Astrocyte (in vitro differentiated cells and primary cell): ENCODE results near the gene ADAMTS13. TPM values are rescaled to one million over a fixed set of nuclear protein-coding genes. Genes with fewer than 3 reads are reported as not detected.
"Not testable (repeated sequence)": the region's sequence is repeated elsewhere in the genome, so short reads cannot be mapped to it uniquely, and the experiment has no call there.

Source experiments
- DNase-seq: peaks from one replicate; pipeline ENCODE4 v3.0.0-alpha.2; 2010; ENCODE audit warnings: low read depth
- FAIRE-seq: peaks from 2 replicates; lab custom pipeline; 2011; peaks lifted over from hg19 to GRCh38; lab: Jason Lieb, UNC
- H2AFZ ChIP-seq: 2 replicates; pipeline ENCODE4 v1.6.0; 2012; ENCODE audit warnings: low read depth, low read length, inconsistent platforms
- H3K27ac ChIP-seq: 2 replicates; pipeline ENCODE4 v1.5.1; 2011; ENCODE audit warnings: low read depth, low read length, inconsistent platforms
- H3K27me3 ChIP-seq: 2 replicates; pipeline ENCODE4 v1.6.0; 2011; ENCODE audit warnings: low read length, inconsistent platforms; ENCODE audit not compliant: insufficient read depth
- H3K36me3 ChIP-seq: 2 replicates; pipeline ENCODE4 v1.5.1; 2011; ENCODE audit warnings: low read length, inconsistent platforms; ENCODE audit not compliant: insufficient read depth
- H3K4me1 ChIP-seq: 2 replicates; pipeline ENCODE4 v1.5.1; 2011; ENCODE audit warnings: low read length, inconsistent platforms; ENCODE audit not compliant: insufficient read depth
- H3K4me2 ChIP-seq: 2 replicates; pipeline ENCODE4 v1.6.0; 2012; ENCODE audit warnings: low read length, inconsistent platforms
- H3K4me3 ChIP-seq: 2 replicates; pipeline ENCODE4 v1.5.1; 2011; ENCODE audit warnings: low read depth, mild to moderate bottlenecking, low read length, inconsistent platforms; ENCODE audit not compliant: insufficient read depth
- H3K79me2 ChIP-seq: 2 replicates; pipeline ENCODE4 v1.6.0; 2012; ENCODE audit warnings: mild to moderate bottlenecking, low read length, inconsistent platforms; ENCODE audit not compliant: insufficient read depth
- H3K9ac ChIP-seq: 2 replicates; pipeline ENCODE4 v1.6.0; 2012; ENCODE audit warnings: mild to moderate bottlenecking, low read length, inconsistent platforms
- H3K9me3 ChIP-seq: 2 replicates; pipeline ENCODE4 v1.5.1; 2012; ENCODE audit warnings: low read depth, mild to moderate bottlenecking, low read length, inconsistent platforms; ENCODE audit not compliant: insufficient read depth
- H4K20me1 ChIP-seq: 2 replicates; pipeline ENCODE4 v1.6.0; 2012; ENCODE audit warnings: low read length, inconsistent platforms; ENCODE audit not compliant: insufficient read depth
- H3K27ac Mint-ChIP-seq: one replicate; pipeline ENCODE4 v1.8.0; 2021; ENCODE audit warnings: mild to moderate bottlenecking, mixed read lengths; ENCODE audit not compliant: unreplicated experiment
- H3K27me3 Mint-ChIP-seq: one replicate; pipeline ENCODE4 v1.8.0; 2021; ENCODE audit warnings: low read depth, mixed read lengths; ENCODE audit not compliant: unreplicated experiment
- H3K36me3 Mint-ChIP-seq: one replicate; pipeline ENCODE4 v1.8.0; 2021; ENCODE audit warnings: low read depth, mixed read lengths; ENCODE audit not compliant: unreplicated experiment
- H3K4me1 Mint-ChIP-seq: one replicate; pipeline ENCODE4 v1.8.0; 2021; ENCODE audit warnings: low read depth, mixed read lengths; ENCODE audit not compliant: unreplicated experiment
- H3K4me3 Mint-ChIP-seq: one replicate; pipeline ENCODE4 v1.8.0; 2021; ENCODE audit warnings: mild to moderate bottlenecking, moderate library complexity, mixed read lengths; ENCODE audit not compliant: unreplicated experiment
- H3K9me3 Mint-ChIP-seq: one replicate; pipeline ENCODE4 v1.8.0; 2021; ENCODE audit warnings: mild to moderate bottlenecking, mixed read lengths; ENCODE audit not compliant: unreplicated experiment
- CTCF ChIP-seq: IDR thresholded peaks from 2 replicates; pipeline ENCODE4 v1.5.1; 2011; ENCODE audit warnings: low read depth, mild to moderate bottlenecking, inconsistent platforms, low read length, moderate library complexity; ENCODE audit not compliant: insufficient read depth
- EZH2 ChIP-seq: IDR thresholded peaks from 2 replicates; pipeline ENCODE4 v1.6.1; 2012; ENCODE audit warnings: mild to moderate bottlenecking, low read length, inconsistent platforms; ENCODE audit not compliant: insufficient read depth
- total RNA-seq: library from RNA; stranded (reverse); gene quantifications from 2 replicates; pipeline ENCODE4 v1.2.1, GENCODE V29; 2021

Gene ADAMTS13
- total RNA-seq, 1 donor from 2014 or later = 5.6 TPM

- H4K20me1 ChIP-seq = no peaks in the 10 kb centered on the region
- Mint-ChIP-seq H3K9me3 (no peaks in the 10 kb centered on the region), H3K4me1 (no peaks in the 10 kb centered on the region), H3K27ac (no peak overlapping the region), H3K36me3 (no peaks in the 10 kb centered on the region), H3K27me3 (peaks cover 34% of the 10 kb centered on the region), H3K4me3 (no peak overlapping the region)
- no peak overlapping the region for H3K27ac ChIP-seq
- H3K9ac ChIP-seq = no peak overlapping the region
- H3K27me3 ChIP-seq = no peaks in the 10 kb centered on the region
- H3K36me3 ChIP-seq = no peaks in the 10 kb centered on the region
- no peaks in the 10 kb centered on the region for H3K79me2 ChIP-seq
- H3K9me3 ChIP-seq = no peaks in the 10 kb centered on the region
- no peak for TF ChIP-seq CTCF
- no peak for TF ChIP-seq EZH2
- no peaks in the 10 kb centered on the region for H3K4me1 ChIP-seq
- no peak for FAIRE-seq
- no peak overlapping the region for H3K4me2 ChIP-seq
- no peak overlapping the region for H2AFZ ChIP-seq
- H3K4me3 ChIP-seq = no peak overlapping the region
- no peak for DNase-seq
Observed at GRCh38 chr9:133389025-133389557, 33.1 kb upstream of the ADAMTS13 start.

GRCh38 chr9:133389562-133389961, 32.6 kb upstream of the ADAMTS13 start:
- Histone ChIP-seq H3K79me2 (no peaks in the 10 kb centered on the region), H3K4me3 (no peak overlapping the region), H3K9ac (no peak overlapping the region), H3K27me3 (no peaks in the 10 kb centered on the region), H2AFZ (no peak overlapping the region), H4K20me1 (no peaks in the 10 kb centered on the region), H3K27ac (no peak overlapping the region), H3K4me2 (no peak overlapping the region), H3K9me3 (no peaks in the 10 kb centered on the region), H3K36me3 (no peaks in the 10 kb centered on the region), H3K4me1 (no peaks in the 10 kb centered on the region)
- no peaks in the 10 kb centered on the region for H3K9me3 Mint-ChIP-seq
- DNase-seq = no peak
- TF ChIP-seq CTCF (no peak), EZH2 (no peak)
- no peaks in the 10 kb centered on the region for H3K36me3 Mint-ChIP-seq
- H3K4me3 Mint-ChIP-seq = no peak overlapping the region
- no peak overlapping the region for H3K27ac Mint-ChIP-seq
- no peak for FAIRE-seq
- no peaks in the 10 kb centered on the region for H3K4me1 Mint-ChIP-seq
- peaks cover 38% of the 10 kb centered on the region for H3K27me3 Mint-ChIP-seq

- Mint-ChIP-seq H3K36me3 (no peaks in the 10 kb centered on the region), H3K9me3 (no peaks in the 10 kb centered on the region), H3K4me3 (no peak overlapping the region), H3K27me3 (peaks cover 49% of the 10 kb centered on the region), H3K27ac (no peak overlapping the region), H3K4me1 (no peaks in the 10 kb centered on the region)
- Histone ChIP-seq H3K36me3 (no peaks in the 10 kb centered on the region), H3K4me1 (no peaks in the 10 kb centered on the region), H3K27ac (no peak overlapping the region), H3K4me3 (no peak overlapping the region), H4K20me1 (no peaks in the 10 kb centered on the region), H3K9ac (no peak overlapping the region), H3K27me3 (peaks cover 2% of the 10 kb centered on the region), H3K4me2 (no peak overlapping the region), H3K9me3 (no peaks in the 10 kb centered on the region), H2AFZ (no peak overlapping the region), H3K79me2 (no peaks in the 10 kb centered on the region)
- no peak for TF ChIP-seq EZH2
- TF ChIP-seq CTCF = no peak
- FAIRE-seq (no peak), DNase-seq (no peak)
Observed at GRCh38 chr9:133390713-133391112, 31.5 kb upstream of the ADAMTS13 start.

- H3K27ac ChIP-seq, H3K9me3 Mint-ChIP-seq, H3K4me3 ChIP-seq, H3K4me1 Mint-ChIP-seq, H3K36me3 ChIP-seq, H3K27me3 ChIP-seq, H3K4me2 ChIP-seq, H3K79me2 ChIP-seq, DNase-seq, H3K36me3 Mint-ChIP-seq, H3K4me1 ChIP-seq, H2AFZ ChIP-seq, H3K27ac Mint-ChIP-seq, H4K20me1 ChIP-seq, H3K4me3 Mint-ChIP-seq, H3K9me3 ChIP-seq, FAIRE-seq, H3K9ac ChIP-seq: not testable (repeated sequence)
- H3K27me3 Mint-ChIP-seq = peaks cover 54% of the 10 kb centered on the region
Observed at GRCh38 chr9:133391449-133391848, 30.7 kb upstream of the ADAMTS13 start.
